Gastroesophageal sphincter (tissue), 3 donors: ENCODE results near the gene MRPL42.

Experiments
- CTCF ChIP-seq, 4 experiments: fragments of 200-600 bp in 2 of 4; fragments of 450-650 bp in 2 of 4; sonication (generic) in 1 of 4; IDR thresholded peaks; one replicate each; pipeline ENCODE4 v1.5.1; 2017 to 2019; ENCODE audit warnings: antibody characterized with exemption in 4 of 4, mild to moderate bottlenecking in 2 of 4, moderate library complexity in 2 of 4
- POLR2A ChIP-seq, 2 donors: fragments of 450-650 bp; IDR thresholded peaks; one replicate each; pipeline ENCODE4 v1.6.1; 2017; ENCODE audit warnings: antibody characterized with exemption in 2 of 2, mild to moderate bottlenecking in 2 of 2, moderate library complexity in 1 of 2

GRCh38 chr12:93514853-93515252 is 47.5 kb downstream of the MRPL42 start:
- TF ChIP-seq CTCF (IDR thresholded peaks at IDR 0.05) (no peak), POLR2A (IDR thresholded peaks at IDR 0.05) (no peak)
